H9 (cell line): Measurements from ENCODE around the gene OR12D2. TPM values are rescaled to one million over a fixed set of nuclear protein-coding genes. Genes with fewer than 3 reads are reported as not detected.
"Not testable (repeated sequence)": the region's sequence is repeated elsewhere in the genome, so short reads cannot be mapped to it uniquely, and the experiment has no call there.

Experiments
- DNase-seq: peaks from one replicate; pipeline ENCODE4 v3.0.0-alpha.2; 2017
- H2AFZ ChIP-seq: one replicate; pipeline ENCODE4 v1.6.1; 2013; ENCODE audit warnings: mild to moderate bottlenecking, low read length, control low read depth, moderate library complexity
- H2AK5ac ChIP-seq: 2 replicates; pipeline ENCODE4 v1.6.1; 2013; ENCODE audit warnings: low read length, control low read depth, mixed read lengths; ENCODE audit not compliant: insufficient read length
- H2BK120ac ChIP-seq: one replicate; pipeline ENCODE4 v1.6.1; 2013; ENCODE audit warnings: low read depth, mild to moderate bottlenecking, low read length, control low read depth, inconsistent platforms; ENCODE audit not compliant: poor library complexity, severe bottlenecking
- H2BK12ac ChIP-seq: 2 replicates; pipeline ENCODE4 v1.6.1; 2013; ENCODE audit warnings: low read length, control low read depth, mixed read lengths, low read depth; ENCODE audit not compliant: insufficient read length
- H2BK15ac ChIP-seq: 2 replicates; pipeline ENCODE4 v1.6.1; 2013; ENCODE audit warnings: low read depth, low read length, control low read depth
- H2BK20ac ChIP-seq: one replicate; pipeline ENCODE4 v1.6.1; 2013; ENCODE audit warnings: low read depth, mild to moderate bottlenecking, low read length, control low read depth, inconsistent platforms; ENCODE audit not compliant: poor library complexity, severe bottlenecking
- H2BK5ac ChIP-seq: 2 replicates; pipeline ENCODE4 v1.6.1; 2013; ENCODE audit warnings: low read length, control low read depth, mixed read lengths; ENCODE audit not compliant: insufficient read length
- H3K14ac ChIP-seq: 2 replicates; pipeline ENCODE4 v1.6.1; 2013; ENCODE audit warnings: low read length, control low read depth; ENCODE audit not compliant: insufficient read depth
- H3K18ac ChIP-seq: 2 replicates; pipeline ENCODE4 v1.6.1; 2013; ENCODE audit warnings: low read depth, mild to moderate bottlenecking, mixed read lengths, low read length, control low read depth; ENCODE audit not compliant: insufficient read length
- H3K23ac ChIP-seq: 2 replicates; pipeline ENCODE4 v1.6.1; 2013; ENCODE audit warnings: low read length, control low read depth, mixed read lengths, low read depth; ENCODE audit not compliant: insufficient read length
- H3K23me2 ChIP-seq: 2 replicates; pipeline ENCODE4 v1.6.1; 2013; ENCODE audit warnings: low read depth, mild to moderate bottlenecking, mixed read lengths, low read length, control low read depth; ENCODE audit not compliant: insufficient read length, poor library complexity, severe bottlenecking
- H3K27ac ChIP-seq: 2 replicates; pipeline ENCODE4 v1.5.1; 2013; ENCODE audit warnings: low read length, control low read depth, mixed read lengths, low read depth; ENCODE audit not compliant: insufficient read length
- H3K27me3 ChIP-seq: 2 replicates; pipeline ENCODE4 v1.6.1; 2013; ENCODE audit warnings: low read length, control low read depth, inconsistent platforms; ENCODE audit not compliant: insufficient read depth
- H3K4ac ChIP-seq: 2 replicates; pipeline ENCODE4 v1.6.1; 2013; ENCODE audit warnings: low read depth, mild to moderate bottlenecking, control low read depth, inconsistent platforms, low read length, moderate library complexity
- H3K4me1 ChIP-seq: 2 replicates; pipeline ENCODE4 v1.6.1; 2013; ENCODE audit warnings: low read length, control low read depth, inconsistent platforms; ENCODE audit not compliant: insufficient read depth
- H3K4me2 ChIP-seq: 2 replicates; pipeline ENCODE4 v1.6.1; 2013; ENCODE audit warnings: low read length, control low read depth, mixed read lengths; ENCODE audit not compliant: insufficient read length, insufficient read depth
- H3K56ac ChIP-seq: 2 replicates; pipeline ENCODE4 v1.6.1; 2013; ENCODE audit warnings: low read depth, mild to moderate bottlenecking, mixed read lengths, low read length, control low read depth; ENCODE audit not compliant: insufficient read length
- H3K79me1 ChIP-seq: 2 replicates; pipeline ENCODE4 v1.6.1; 2013; ENCODE audit warnings: low read depth, mild to moderate bottlenecking, moderate library complexity, low read length, control low read depth, inconsistent platforms; ENCODE audit not compliant: insufficient read depth, poor library complexity, severe bottlenecking
- H3K79me2 ChIP-seq: 2 replicates; pipeline ENCODE4 v1.6.1; 2013; ENCODE audit warnings: low read length, control low read depth, inconsistent platforms; ENCODE audit not compliant: insufficient read depth
- H3K9ac ChIP-seq: 2 replicates; pipeline ENCODE4 v1.6.1; 2013; ENCODE audit warnings: low read length, control low read depth, mixed read lengths; ENCODE audit not compliant: insufficient read length; ENCODE audit errors: extremely low read depth
- H3K9me3 ChIP-seq: one replicate; pipeline ENCODE4 v1.6.1; 2013; ENCODE audit warnings: low read depth, low read length, inconsistent platforms; ENCODE audit not compliant: control insufficient read depth
- H3T11ph ChIP-seq: one replicate; pipeline ENCODE4 v1.6.1; 2013; ENCODE audit warnings: mild to moderate bottlenecking, low read length, control low read depth, inconsistent platforms
- H4K20me1 ChIP-seq: one replicate; pipeline ENCODE4 v1.6.1; 2013; ENCODE audit not compliant: control insufficient read depth, insufficient read length, insufficient read depth
- H4K5ac ChIP-seq: 2 replicates; pipeline ENCODE4 v1.6.1; 2013; ENCODE audit warnings: low read depth, mild to moderate bottlenecking, mixed read lengths, low read length, control low read depth; ENCODE audit not compliant: insufficient read length
- H4K8ac ChIP-seq: replicated peaks from 2 replicates; pipeline ENCODE4 v1.6.1; 2013; ENCODE audit warnings: low read length, control low read depth, mixed read lengths, low read depth; ENCODE audit not compliant: insufficient read length
- H4K91ac ChIP-seq: 2 replicates; pipeline ENCODE4 v1.6.1; 2013; ENCODE audit warnings: low read depth, mild to moderate bottlenecking, moderate library complexity, mixed read lengths, low read length, control low read depth; ENCODE audit not compliant: insufficient read length
- H3K27ac Mint-ChIP-seq, 3 experiments: 2 replicates in 2 of 3; 3 replicates in 1 of 3; pipeline ENCODE4 v1.8.0; 2020 to 2021; ENCODE audit warnings: mixed read lengths in 3 of 3, mild to moderate bottlenecking in 1 of 3, moderate library complexity in 1 of 3
- H3K27me3 Mint-ChIP-seq: 2 replicates; pipeline ENCODE4 v1.8.0; 2021; ENCODE audit warnings: low read depth, mild to moderate bottlenecking, moderate library complexity, mixed read lengths
- H3K36me3 Mint-ChIP-seq, 3 experiments: 2 replicates in 2 of 3; 3 replicates in 1 of 3; pipeline ENCODE4 v1.8.0; 2020 to 2021; ENCODE audit warnings: low read depth in 3 of 3, mixed read lengths in 3 of 3; ENCODE audit not compliant: insufficient read depth in 1 of 3
- H3K4me1 Mint-ChIP-seq, 2 experiments: 2 replicates each; pipeline ENCODE4 v1.8.0; 2020; ENCODE audit warnings: mixed read lengths in 2 of 2
- H3K4me3 Mint-ChIP-seq, 2 experiments: 2 replicates in 1 of 2; 3 replicates in 1 of 2; pipeline ENCODE4 v1.8.0; 2020 to 2021; ENCODE audit warnings: mild to moderate bottlenecking in 2 of 2, mixed read lengths in 2 of 2, moderate library complexity in 1 of 2
- H3K9me3 Mint-ChIP-seq, 2 experiments: 2 replicates in 1 of 2; 3 replicates in 1 of 2; pipeline ENCODE4 v1.8.0; 2020; ENCODE audit warnings: mild to moderate bottlenecking in 2 of 2, mixed read lengths in 2 of 2, moderate library complexity in 1 of 2
- WGBS: extraction: QIAGEN DNeasy Blood & Tissue Kit; methylation state at CpG from one replicate; pipeline ENCODE4 v1.1.7; 2013; ENCODE audit warnings: missing lambda C conversion rate, low lambda C conversion rate, mixed read lengths; ENCODE audit not compliant: insufficient read length; ENCODE audit errors: extremely low coverage; 5-methylcytosine and 5-hydroxymethylcytosine counted together
- total RNA-seq: library from RNA; stranded (reverse); gene quantifications from 2 replicates; pipeline ENCODE4 v1.2.1, GENCODE V29; 2021
- TF ChIP-seq, protein P1 (sequence below): fragments of 200-600 bp; sonication (generic); conservative IDR thresholded peaks from 3 replicates; pipeline ENCODE4 v1.8.0; 2021; ENCODE audit warnings: antibody characterized with exemption, mild to moderate bottlenecking

The OR12D2 gene
- total RNA-seq, 1 experiment from 2014 or later: not detected

DNA sequence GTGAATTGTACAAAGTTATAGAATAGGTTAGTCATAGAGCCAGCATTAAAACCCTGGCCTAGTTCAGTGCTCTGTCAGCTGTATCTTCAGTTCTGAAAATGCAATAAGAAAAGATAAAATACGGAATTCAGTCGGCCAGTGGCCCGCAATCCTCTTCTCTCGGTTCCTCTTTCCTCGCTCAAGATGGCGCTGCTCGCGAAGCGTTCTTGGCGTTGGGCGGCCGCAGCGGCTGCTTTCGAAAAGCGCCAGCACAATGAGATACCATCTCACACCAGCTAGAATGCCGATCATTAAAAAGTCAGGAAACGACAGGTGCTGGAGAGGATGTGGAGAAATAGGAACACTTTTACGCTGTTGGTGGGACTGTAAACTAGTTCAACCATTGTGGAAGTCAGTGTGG, 41.3 kb downstream of the OR12D2 start:
- H2AFZ ChIP-seq, H3K4me1 Mint-ChIP-seq, H4K20me1 ChIP-seq, H2BK15ac ChIP-seq, H2AK5ac ChIP-seq, H3K9ac ChIP-seq, H2BK120ac ChIP-seq, H3K79me2 ChIP-seq, H3K18ac ChIP-seq, H3K56ac ChIP-seq, H3K9me3 ChIP-seq, H3K4me3 Mint-ChIP-seq, H3T11ph ChIP-seq, H4K5ac ChIP-seq, H3K9me3 Mint-ChIP-seq, H2BK5ac ChIP-seq, H4K91ac ChIP-seq, H3K23me2 ChIP-seq, H2BK12ac ChIP-seq, H3K36me3 Mint-ChIP-seq, H3K14ac ChIP-seq, H4K8ac ChIP-seq, H3K4me2 ChIP-seq, H3K27me3 ChIP-seq, H3K79me1 ChIP-seq, H3K27ac Mint-ChIP-seq, H3K27me3 Mint-ChIP-seq, H3K27ac ChIP-seq, H3K23ac ChIP-seq, H3K4ac ChIP-seq, H3K4me1 ChIP-seq, H2BK20ac ChIP-seq: not testable (repeated sequence)
- TF ChIP-seq, protein P1, sequence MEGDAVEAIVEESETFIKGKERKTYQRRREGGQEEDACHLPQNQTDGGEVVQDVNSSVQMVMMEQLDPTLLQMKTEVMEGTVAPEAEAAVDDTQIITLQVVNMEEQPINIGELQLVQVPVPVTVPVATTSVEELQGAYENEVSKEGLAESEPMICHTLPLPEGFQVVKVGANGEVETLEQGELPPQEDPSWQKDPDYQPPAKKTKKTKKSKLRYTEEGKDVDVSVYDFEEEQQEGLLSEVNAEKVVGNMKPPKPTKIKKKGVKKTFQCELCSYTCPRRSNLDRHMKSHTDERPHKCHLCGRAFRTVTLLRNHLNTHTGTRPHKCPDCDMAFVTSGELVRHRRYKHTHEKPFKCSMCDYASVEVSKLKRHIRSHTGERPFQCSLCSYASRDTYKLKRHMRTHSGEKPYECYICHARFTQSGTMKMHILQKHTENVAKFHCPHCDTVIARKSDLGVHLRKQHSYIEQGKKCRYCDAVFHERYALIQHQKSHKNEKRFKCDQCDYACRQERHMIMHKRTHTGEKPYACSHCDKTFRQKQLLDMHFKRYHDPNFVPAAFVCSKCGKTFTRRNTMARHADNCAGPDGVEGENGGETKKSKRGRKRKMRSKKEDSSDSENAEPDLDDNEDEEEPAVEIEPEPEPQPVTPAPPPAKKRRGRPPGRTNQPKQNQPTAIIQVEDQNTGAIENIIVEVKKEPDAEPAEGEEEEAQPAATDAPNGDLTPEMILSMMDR: peak; percentile 55
- WGBS: no CpG with 5 or more reads among the region's 18 CpGs
- peak; percentile 52 for DNase-seq
